ENCODE data around the gene IFNA8. TPM values are rescaled to one million over a fixed set of nuclear protein-coding genes. Genes with fewer than 3 reads are reported as not detected.
A peak's percentile ranks its signal among the peaks of the same experiment; 100 is the strongest.

The IFNA8 gene
- total and polyA plus RNA-seq, 2 of the 8 experiments (the other 6 are each of a cell fraction or from before 2014, with no cell fraction given), result not detected

GRCh38 chr9:21450733-21451394, 41.9 kb downstream of the IFNA8 start:
- Histone ChIP-seq H3K27ac (ENCODE audit: low read depth, low read length) (no peak overlapping the region), H2AK5ac (ENCODE audit: low read depth, low read length) (no peak overlapping the region), H3K4me3 (ENCODE audit: extremely low read depth in 1 of 4, insufficient read depth in 2 of 4, low read depth in 3 of 4, low read length in 4 of 4) (no peak overlapping the region), H4K91ac (replicated peaks; ENCODE audit: insufficient read length, low read length) (no peak overlapping the region), H4K20me1 (replicated peaks in 1 of 2; ENCODE audit: control insufficient read depth in 1 of 2, insufficient read depth in 2 of 2, low read length in 2 of 2) (no peaks in the 10 kb centered on the region), H3K4me1 (replicated peaks in 1 of 4; ENCODE audit: control insufficient read depth in 3 of 4, insufficient read depth in 4 of 4, low read length in 3 of 4) (no peaks in the 10 kb centered on the region), H3K56ac (replicated peaks; ENCODE audit: insufficient read length, low read depth, low read length) (no peak overlapping the region), H2BK120ac (replicated peaks; ENCODE audit: low read depth, low read length) (no peak overlapping the region), H2BK5ac (ENCODE audit: low read depth, low read length) (no peak overlapping the region), H3K4ac (replicated peaks; ENCODE audit: insufficient read length, low read depth, low read length) (no peak overlapping the region), H2BK12ac (ENCODE audit: low read depth, low read length) (no peak overlapping the region), H2BK15ac (ENCODE audit: low read length) (no peak overlapping the region), H3K18ac (ENCODE audit: extremely low read depth, low read length) (no peak overlapping the region), H3K23me2 (ENCODE audit: low read depth, low read length) (no peaks in the 10 kb centered on the region), H2AFZ (ENCODE audit: low read length) (no peak overlapping the region), H4K8ac (ENCODE audit: extremely low read depth, insufficient read depth, low read length) (no peak overlapping the region), H3K4me2 (ENCODE audit: insufficient read depth in 1 of 2, low read depth in 2 of 2, low read length in 2 of 2) (no peak overlapping the region), H3K23ac (ENCODE audit: insufficient read length) (no peak overlapping the region), H3K9ac (replicated peaks in 1 of 4; ENCODE audit: extremely low read depth in 1 of 4, low read depth in 3 of 4, low read length in 3 of 4) (no peak overlapping the region), H3K9me3 (ENCODE audit: insufficient read depth in 2 of 2, low read depth in 1 of 2, low read length in 1 of 2) (no peaks in the 10 kb centered on the region), H4K5ac (ENCODE audit: insufficient read length, low read depth, low read length) (no peak overlapping the region), H2BK20ac (ENCODE audit: low read length) (no peak overlapping the region), H3K79me2 (ENCODE audit: control insufficient read depth in 1 of 2, insufficient read depth in 2 of 2, low read length in 2 of 2) (no peaks in the 10 kb centered on the region), H3K36me3 (ENCODE audit: control insufficient read depth in 2 of 4, insufficient read depth in 4 of 4, low read length in 3 of 4) (no peaks in the 10 kb centered on the region), H3K79me1 (ENCODE audit: low read depth, low read length) (no peaks in the 10 kb centered on the region), H3K14ac (ENCODE audit: insufficient read length) (no peak overlapping the region), H3K27me3 (replicated peaks in 1 of 4; ENCODE audit: control insufficient read depth in 3 of 4, extremely low read depth in 1 of 4, insufficient read depth in 3 of 4, low read length in 3 of 4) (no peaks in the 10 kb centered on the region)
- DNase-seq (ENCODE audit: low read depth in 1 of 2, low spot score in 2 of 2) (no peak), FAIRE-seq (no peak)
- CTCF ChIA-PET (ENCODE audit: partially characterized antibody), result no interaction called here
- POLR2A ChIA-PET (ENCODE audit: partially characterized antibody), result no interaction called here
- WGBS, 2 experiments (ENCODE audit: extremely low coverage in 1 of 2, insufficient coverage in 1 of 2, insufficient read length in 1 of 2, insufficient replicate concordance in 2 of 2, low coverage in 1 of 2, low lambda C conversion rate in 2 of 2, missing lambda C conversion rate in 1 of 2), result 86% methylated on average over 4 of the region's 4 CpGs; no CpG with 5 or more reads in 1 of the 2 experiments
- no peak for TF ChIP-seq BRCA1 (IDR thresholded peaks at IDR 0.05; ENCODE audit: low read depth, low read length)
- no peak for TF ChIP-seq SRF (IDR thresholded peaks at IDR 0.05; ENCODE audit: low read depth, low read length)
- no peak for TF ChIP-seq FOSL1 (IDR thresholded peaks at IDR 0.05; ENCODE audit: insufficient read depth, low read depth, low read length)
- TF ChIP-seq, protein P1, sequence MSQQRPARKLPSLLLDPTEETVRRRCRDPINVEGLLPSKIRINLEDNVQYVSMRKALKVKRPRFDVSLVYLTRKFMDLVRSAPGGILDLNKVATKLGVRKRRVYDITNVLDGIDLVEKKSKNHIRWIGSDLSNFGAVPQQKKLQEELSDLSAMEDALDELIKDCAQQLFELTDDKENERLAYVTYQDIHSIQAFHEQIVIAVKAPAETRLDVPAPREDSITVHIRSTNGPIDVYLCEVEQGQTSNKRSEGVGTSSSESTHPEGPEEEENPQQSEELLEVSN (IDR thresholded peaks at IDR 0.05), result no peak
- TF ChIP-seq YY1 (IDR thresholded peaks at IDR 0.05; ENCODE audit: low read depth, low read length), result peak; percentile 57; the same call in 1 of the 2 replicates

Measured in H1 (cell line).